Stimulated activated CD4-positive, alpha-beta T cell treated with anti-CD3 and anti-CD28 coated beads, Interleukin-12 subunit alpha, Interleukin-12 subunit beta, amount 100 ng/mL, for 24 hours (primary cell): Measurements from ENCODE around the gene CAPRIN1.
"Not testable (repeated sequence)": the region's sequence is repeated elsewhere in the genome, so short reads cannot be mapped to it uniquely, and the experiment has no call there.

Experiments used
- DNase-seq, 2 experiments: peaks; one replicate each; pipeline ENCODE4 v3.0.0-alpha.2; 2020; ENCODE audit warnings: low read depth in 2 of 2

The CAPRIN1 gene

GRCh38 chr11:34086554-34087283 is 35.2 kb downstream of the CAPRIN1 start:
- DNase-seq, result no peak

- DNase-seq, result no peak
These were observed 40.3 kb downstream of the CAPRIN1 start for GRCh38 chr11:34091825-34092224.

- DNase-seq, result not testable (repeated sequence)
These were observed 43.4 kb downstream of the CAPRIN1 start for GRCh38 chr11:34094900-34095299.

GRCh38 chr11:34098813-34099212 is 47.3 kb downstream of the CAPRIN1 start:
- no peak for DNase-seq

GRCh38 chr11:34104680-34105078 is 53.1 kb downstream of the CAPRIN1 start:
- DNase-seq, result no peak

- DNase-seq, result peak; percentile 95 to 96
These were observed 53.8 kb downstream of the CAPRIN1 start, which contains the start of gene NAT10 for GRCh38 chr11:34105079-34105956. NAT10 (plus strand) TSS chr11:34105629; CDS start chr11:34108226, 2,597 bp downstream.

GRCh38 chr11:34105957-34106504 is 54.5 kb downstream of the CAPRIN1 start:
- DNase-seq, result no peak

GRCh38 chr11:34111722-34112270 is 60.3 kb downstream of the CAPRIN1 start:
- DNase-seq, result no peak

- DNase-seq, result no peak
These were observed 62.5 kb downstream of the CAPRIN1 start for GRCh38 chr11:34114014-34114413.

- DNase-seq, result no peak
These were observed 62.9 kb downstream of the CAPRIN1 start for GRCh38 chr11:34114471-34114870.

- no peak for DNase-seq
These were observed 69.1 kb downstream of the CAPRIN1 start for GRCh38 chr11:34120651-34121050.

- no peak for DNase-seq
These were observed 73.5 kb downstream of the CAPRIN1 start for GRCh38 chr11:34124885-34125668.

GRCh38 chr11:34126959-34127848 is 75.7 kb downstream of the CAPRIN1 start:
- DNase-seq, result no peak

- no peak for DNase-seq
These were observed 77.3 kb downstream of the CAPRIN1 start for GRCh38 chr11:34128824-34129223.

- DNase-seq, result no peak
These were observed 80.9 kb downstream of the CAPRIN1 start for GRCh38 chr11:34132261-34132965.

GRCh38 chr11:34134765-34135164 is 83.2 kb downstream of the CAPRIN1 start:
- DNase-seq, result no peak

- no peak for DNase-seq
These were observed 83.9 kb downstream of the CAPRIN1 start for GRCh38 chr11:34135439-34135838.

- no peak for DNase-seq
These were observed 84.9 kb downstream of the CAPRIN1 start for GRCh38 chr11:34136420-34136819.

GRCh38 chr11:34139346-34139745 is 87.8 kb downstream of the CAPRIN1 start:
- DNase-seq, result no peak

- DNase-seq, result no peak
These were observed 88.6 kb downstream of the CAPRIN1 start for GRCh38 chr11:34140149-34140548.
